Measurements from ENCODE around the gene UBE2R2. TPM values are rescaled to one million over a fixed set of nuclear protein-coding genes. Genes with fewer than 3 reads are reported as not detected.

The UBE2R2 gene
- total RNA-seq, 1 donor from 2014 or later = 57.7 TPM

- no peak for TF ChIP-seq CTCF (IDR thresholded peaks at IDR 0.05; ENCODE audit: unreplicated experiment)
- Mint-ChIP-seq H3K36me3 (ENCODE audit: low read depth, unreplicated experiment) (no peaks in the 10 kb centered on the region), H3K27me3 (ENCODE audit: unreplicated experiment) (no peaks in the 10 kb centered on the region), H3K9me3 (ENCODE audit: unreplicated experiment) (no peaks in the 10 kb centered on the region), H3K4me1 (ENCODE audit: unreplicated experiment) (peaks cover 13% of the 10 kb centered on the region), H3K27ac (ENCODE audit: unreplicated experiment) (no peak overlapping the region), H3K4me3 (ENCODE audit: unreplicated experiment) (no peak overlapping the region)
- DNase-seq (ENCODE audit: low spot score) = no peak
These were observed 64.7 kb downstream of the UBE2R2 start for GRCh38 chr9:33881635-33882034.

GRCh38 chr9:33884856-33885701, 68.1 kb downstream of the UBE2R2 start:
- no peaks in the 10 kb centered on the region for H3K9me3 Mint-ChIP-seq (ENCODE audit: unreplicated experiment)
- H3K4me3 Mint-ChIP-seq (ENCODE audit: unreplicated experiment) = no peak overlapping the region
- no peak for DNase-seq (ENCODE audit: low spot score)
- H3K4me1 Mint-ChIP-seq (ENCODE audit: unreplicated experiment) = peaks cover 8% of the 10 kb centered on the region
- peaks cover 3% of the 10 kb centered on the region for H3K36me3 Mint-ChIP-seq (ENCODE audit: low read depth, unreplicated experiment)
- H3K27ac Mint-ChIP-seq (ENCODE audit: unreplicated experiment) = no peak overlapping the region
- H3K27me3 Mint-ChIP-seq (ENCODE audit: unreplicated experiment) = no peaks in the 10 kb centered on the region
- TF ChIP-seq CTCF (IDR thresholded peaks at IDR 0.05; ENCODE audit: unreplicated experiment) = no peak

GRCh38 chr9:33885948-33886347, 69.0 kb downstream of the UBE2R2 start:
- no peaks in the 10 kb centered on the region for H3K27me3 Mint-ChIP-seq (ENCODE audit: unreplicated experiment)
- H3K27ac Mint-ChIP-seq (ENCODE audit: unreplicated experiment) = no peak overlapping the region
- H3K4me3 Mint-ChIP-seq (ENCODE audit: unreplicated experiment) = no peak overlapping the region
- peaks cover 3% of the 10 kb centered on the region for H3K36me3 Mint-ChIP-seq (ENCODE audit: low read depth, unreplicated experiment)
- no peak for TF ChIP-seq CTCF (IDR thresholded peaks at IDR 0.05; ENCODE audit: unreplicated experiment)
- peaks cover 8% of the 10 kb centered on the region for H3K4me1 Mint-ChIP-seq (ENCODE audit: unreplicated experiment)
- H3K9me3 Mint-ChIP-seq (ENCODE audit: unreplicated experiment) = no peaks in the 10 kb centered on the region
- DNase-seq (ENCODE audit: low spot score) = no peak

- Mint-ChIP-seq H3K4me3 (ENCODE audit: unreplicated experiment) (no peak overlapping the region), H3K4me1 (ENCODE audit: unreplicated experiment) (no peaks in the 10 kb centered on the region), H3K9me3 (ENCODE audit: unreplicated experiment) (no peaks in the 10 kb centered on the region), H3K27me3 (ENCODE audit: unreplicated experiment) (no peaks in the 10 kb centered on the region), H3K27ac (ENCODE audit: unreplicated experiment) (no peak overlapping the region), H3K36me3 (ENCODE audit: low read depth, unreplicated experiment) (peaks cover 3% of the 10 kb centered on the region)
- TF ChIP-seq CTCF (IDR thresholded peaks at IDR 0.05; ENCODE audit: unreplicated experiment) = no peak
- DNase-seq (ENCODE audit: low spot score) = no peak
These were observed 76.9 kb downstream of the UBE2R2 start for GRCh38 chr9:33893861-33894260.

GRCh38 chr9:33894316-33894715, 77.4 kb downstream of the UBE2R2 start:
- Mint-ChIP-seq H3K27ac (ENCODE audit: unreplicated experiment) (no peak overlapping the region), H3K27me3 (ENCODE audit: unreplicated experiment) (no peaks in the 10 kb centered on the region), H3K4me1 (ENCODE audit: unreplicated experiment) (no peaks in the 10 kb centered on the region), H3K36me3 (ENCODE audit: low read depth, unreplicated experiment) (peaks cover 3% of the 10 kb centered on the region), H3K4me3 (ENCODE audit: unreplicated experiment) (no peak overlapping the region), H3K9me3 (ENCODE audit: unreplicated experiment) (no peaks in the 10 kb centered on the region)
- DNase-seq (ENCODE audit: low spot score) = no peak
- no peak for TF ChIP-seq CTCF (IDR thresholded peaks at IDR 0.05; ENCODE audit: unreplicated experiment)
